ENCODE data around the gene AGAP1.

DNA sequence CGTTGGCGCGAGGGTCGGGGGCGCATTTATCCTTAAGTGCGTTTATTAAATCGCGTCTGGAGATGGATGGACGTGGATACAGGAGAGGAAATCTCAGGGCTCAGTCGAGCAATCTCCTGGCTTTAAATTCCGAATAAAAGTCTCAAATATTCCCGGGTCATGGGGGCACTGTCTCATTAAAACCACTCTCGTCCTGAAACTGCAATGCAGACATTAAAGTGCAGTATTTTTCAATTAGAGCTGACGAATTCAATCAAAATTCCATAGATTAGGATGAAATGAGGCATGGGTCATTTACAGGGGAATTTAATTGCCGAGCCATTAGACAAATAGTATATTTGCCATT is 685.0 kb downstream of the AGAP1 start:
- TF ChIP-seq POLR2AphosphoS5 (IDR thresholded peaks at IDR 0.05; ENCODE audit: low read depth, low read length) (no peak), SIN3A (IDR thresholded peaks at IDR 0.05; ENCODE audit: borderline replicate concordance, insufficient read depth, low read length) (no peak), FOXP2 (optimal IDR thresholded peaks at IDR 0.05; ENCODE audit: borderline replicate concordance, extremely low read depth, extremely low read length, insufficient read depth) (no peak), REST (IDR thresholded peaks at IDR 0.05; ENCODE audit: insufficient read depth in 1 of 2, low read depth in 2 of 2, low read length in 2 of 2) (no peak), TAF1 (IDR thresholded peaks at IDR 0.05; ENCODE audit: borderline replicate concordance, insufficient read depth, low read length) (no peak)
